Adrenal gland (tissue), 5 donors: Measurements from ENCODE around the gene SYNPO2L.

Experiments
- CTCF ChIP-seq, 6 experiments: fragments of 450-650 bp in 4 of 6; fragments of 200-600 bp in 2 of 6; sonication (generic) in 1 of 6; IDR thresholded peaks; 1 replicate in 5 of 6; 2 replicates in 1 of 6; pipeline versions ENCODE4 v1.5.1 to v1.8.0; 2016 to 2021; ENCODE audit warnings: antibody characterized with exemption in 6 of 6, mild to moderate bottlenecking in 2 of 6, moderate library complexity in 1 of 6
- POLR2A ChIP-seq, 2 donors: fragments of 450-650 bp; IDR thresholded peaks; one replicate each; pipeline ENCODE4 v1.6.1; 2017; ENCODE audit warnings: antibody characterized with exemption in 2 of 2, mild to moderate bottlenecking in 2 of 2, moderate library complexity in 1 of 2
- donor health status: DM: no; HTN: no; CAD: no.

GRCh38 chr10:73634421-73634820 is 21.4 kb downstream of the SYNPO2L start:
- TF ChIP-seq POLR2A (IDR thresholded peaks at IDR 0.05) (no peak), CTCF (IDR thresholded peaks at IDR 0.05) (no peak)
